Measurements from ENCODE around the gene TSR3. TPM values are rescaled to one million over a fixed set of nuclear protein-coding genes. Genes with fewer than 3 reads are reported as not detected.

The TSR3 gene
- total and polyA plus RNA-seq, 2 donors (not counting 1 experiment from before 2014, with no cell fraction given) = 35.7 to 43.7 TPM

GRCh38 chr16:1401061-1401757 lies 49.5 kb upstream of the TSR3 start:
- Histone ChIP-seq H3K9ac (ENCODE audit: low read length) (no peak overlapping the region), H3K27ac (ENCODE audit: low read length in 2 of 2) (no peak overlapping the region), H3K79me2 (ENCODE audit: control insufficient read depth, insufficient read depth, low read length) (peaks cover 92% of the 10 kb centered on the region), H2AFZ (ENCODE audit: insufficient read depth, low read depth, low read length, poor library complexity, severe bottlenecking) (no peak overlapping the region), H3K4me1 (ENCODE audit: control insufficient read depth in 2 of 2, insufficient read depth in 2 of 2, low read length in 2 of 2) (no peaks in the 10 kb centered on the region), H3K36me3 (replicated peaks in 1 of 2; ENCODE audit: control extremely low read depth in 1 of 2, control insufficient read depth in 1 of 2, extremely low read depth in 1 of 2, insufficient read depth in 2 of 2, low read length in 1 of 2) (peaks cover 0 to 73% of the 10 kb centered on the region in 2 experiments), H3K4me2 (replicated peaks; ENCODE audit: low read depth, low read length, poor library complexity, severe bottlenecking) (no peak overlapping the region), H3K9me3 (ENCODE audit: control extremely low read depth in 1 of 3, control insufficient read depth in 2 of 3, insufficient read depth in 1 of 3, low read length in 2 of 3) (no peaks in the 10 kb centered on the region), H4K20me1 (ENCODE audit: control insufficient read depth, insufficient read depth, low read length, poor library complexity, severe bottlenecking) (peaks cover 81% of the 10 kb centered on the region), H3K4me3 (ENCODE audit: control extremely low read depth in 1 of 5, extremely low read depth in 1 of 5, insufficient read depth in 1 of 5, low read depth in 2 of 5, low read length in 4 of 5) (no peak overlapping the region), H3K27me3 (replicated peaks in 1 of 4; ENCODE audit: control extremely low read depth in 1 of 4, control insufficient read depth in 3 of 4, insufficient read depth in 4 of 4, low read length in 3 of 4) (no peaks in the 10 kb centered on the region)
- no peaks in the 10 kb centered on the region for H3K9me3 Mint-ChIP-seq (ENCODE audit: insufficient read depth)
- 95% methylated on average over 29 of the region's 29 CpGs for WGBS (ENCODE audit: insufficient coverage)
- H3K4me3 Mint-ChIP-seq = no peak overlapping the region
- ChIA-PET POLR2A (interaction anchor here (0.6 kb wide), 1 partner anchor 20 kb away, joined by 5 read pairs; no protein-coding TSS in a partner anchor), CTCF (no interaction called here)
- TF ChIP-seq CTCF (IDR thresholded peaks at IDR 0.05) (no peak), EZH2 (IDR thresholded peaks at IDR 0.05; ENCODE audit: borderline replicate concordance, insufficient read depth, low read depth, low read length, poor library complexity, severe bottlenecking) (no peak)
- H3K27ac Mint-ChIP-seq = no peak overlapping the region
- ATAC-seq (ENCODE audit: low read depth) (no peak), DNase-seq (no peak)
- peaks cover 3% of the 10 kb centered on the region for H3K4me1 Mint-ChIP-seq
- no peaks in the 10 kb centered on the region for H3K27me3 Mint-ChIP-seq
- intact Hi-C loops (cut with micrococcal nuclease) = loop anchor here (10.0 kb wide), 1 partner anchor 46 kb away; the partner anchor contains the start of genes GNPTG and TSR3

GRCh38 chr16:1398826-1399581 lies 47.3 kb upstream of the TSR3 start:
- H3K79me2 ChIP-seq (ENCODE audit: control insufficient read depth, insufficient read depth, low read length) = peaks cover 74% of the 10 kb centered on the region
- ATAC-seq (ENCODE audit: low read depth) = no peak
- ChIA-PET POLR2A (no interaction called here), CTCF (no interaction called here)
- H3K4me3 ChIP-seq (ENCODE audit: control extremely low read depth in 1 of 5, extremely low read depth in 1 of 5, insufficient read depth in 1 of 5, low read depth in 2 of 5, low read length in 4 of 5) = no peak overlapping the region
- peaks cover 77% of the 10 kb centered on the region for H4K20me1 ChIP-seq (ENCODE audit: control insufficient read depth, insufficient read depth, low read length, poor library complexity, severe bottlenecking)
- peaks cover 0 to 74% of the 10 kb centered on the region in 2 experiments for H3K36me3 ChIP-seq (replicated peaks in 1 of 2; ENCODE audit: control extremely low read depth in 1 of 2, control insufficient read depth in 1 of 2, extremely low read depth in 1 of 2, insufficient read depth in 2 of 2, low read length in 1 of 2)
- Mint-ChIP-seq H3K27ac (no peak overlapping the region), H3K9me3 (ENCODE audit: insufficient read depth) (no peaks in the 10 kb centered on the region), H3K4me1 (peaks cover 3% of the 10 kb centered on the region), H3K4me3 (no peak overlapping the region), H3K27me3 (no peaks in the 10 kb centered on the region)
- no peak overlapping the region for H3K4me2 ChIP-seq (replicated peaks; ENCODE audit: low read depth, low read length, poor library complexity, severe bottlenecking)
- H3K27ac ChIP-seq (ENCODE audit: low read length in 2 of 2) = no peak overlapping the region
- no peak overlapping the region for H2AFZ ChIP-seq (ENCODE audit: insufficient read depth, low read depth, low read length, poor library complexity, severe bottlenecking)
- 97% methylated on average over 38 of the region's 38 CpGs for WGBS (ENCODE audit: insufficient coverage)
- no peak for DNase-seq
- no peak overlapping the region for H3K9ac ChIP-seq (ENCODE audit: low read length)
- intact Hi-C loops (cut with micrococcal nuclease) = no loop called here
- H3K4me1 ChIP-seq (ENCODE audit: control insufficient read depth in 2 of 2, insufficient read depth in 2 of 2, low read length in 2 of 2) = no peaks in the 10 kb centered on the region
- TF ChIP-seq CTCF (IDR thresholded peaks at IDR 0.05) (no peak), EZH2 (IDR thresholded peaks at IDR 0.05; ENCODE audit: borderline replicate concordance, insufficient read depth, low read depth, low read length, poor library complexity, severe bottlenecking) (no peak)
- H3K9me3 ChIP-seq (ENCODE audit: control extremely low read depth in 1 of 3, control insufficient read depth in 2 of 3, insufficient read depth in 1 of 3, low read length in 2 of 3) = no peaks in the 10 kb centered on the region
- no peaks in the 10 kb centered on the region for H3K27me3 ChIP-seq (replicated peaks in 1 of 4; ENCODE audit: control extremely low read depth in 1 of 4, control insufficient read depth in 3 of 4, insufficient read depth in 4 of 4, low read length in 3 of 4)

Data from B cell (primary cell).